Central memory CD8-positive, alpha-beta T cell (primary cell): ENCODE measurements around the gene OXSR1.

ENCODE experiments used
- ATAC-seq: fragments of 150-1000 bp; cut with Tn5 transposase; replicated peaks from 2 replicates; pipeline ENCODE4 v1.10.0; 2022; ENCODE audit warnings: mild to moderate bottlenecking, moderate FRiP score, moderate number of reproducible peaks; ENCODE audit not compliant: poor library complexity, severe bottlenecking; ENCODE audit errors: extremely low read depth
- DNase-seq, 2 donors: peaks; one replicate each; pipeline ENCODE4 v3.0.0; 2021; ENCODE audit warnings: low spot score in 2 of 2
- H3K27ac Mint-ChIP-seq: one replicate; pipeline ENCODE4 v1.8.0; 2022; ENCODE audit warnings: low read depth, mild to moderate bottlenecking, moderate library complexity, mixed read lengths
- H3K27me3 Mint-ChIP-seq: one replicate; pipeline ENCODE4 v1.8.0; 2022; ENCODE audit warnings: mixed read lengths
- H3K36me3 Mint-ChIP-seq: one replicate; pipeline ENCODE4 v1.8.0; 2022; ENCODE audit warnings: mild to moderate bottlenecking, moderate library complexity, mixed read lengths; ENCODE audit not compliant: insufficient read depth
- H3K4me1 Mint-ChIP-seq: one replicate; pipeline ENCODE4 v1.8.0; 2022; ENCODE audit warnings: mixed read lengths
- H3K4me3 Mint-ChIP-seq: one replicate; pipeline ENCODE4 v1.8.0; 2022; ENCODE audit warnings: mild to moderate bottlenecking, moderate library complexity, mixed read lengths
- H3K9me3 Mint-ChIP-seq: one replicate; pipeline ENCODE4 v1.8.0; 2022; ENCODE audit warnings: mixed read lengths

OXSR1 gene

GRCh38 chr3:38121832-38122461 lies 43.4 kb upstream of the OXSR1 start:
- Mint-ChIP-seq H3K9me3 (no peaks in the 10 kb centered on the region), H3K4me3 (no peak overlapping the region), H3K4me1 (peaks cover 31% of the 10 kb centered on the region), H3K27ac (no peak overlapping the region), H3K27me3 (no peaks in the 10 kb centered on the region), H3K36me3 (peaks cover 40% of the 10 kb centered on the region)
- DNase-seq (no peak), ATAC-seq (no peak)

- peaks cover 30% of the 10 kb centered on the region for H3K4me1 Mint-ChIP-seq
- peaks cover 45% of the 10 kb centered on the region for H3K36me3 Mint-ChIP-seq
These were observed 42.5 kb upstream of the OXSR1 start for GRCh38 chr3:38122712-38123290.

GRCh38 chr3:38124324-38125122 lies 40.8 kb upstream of the OXSR1 start:
- Mint-ChIP-seq H3K4me3 (no peak overlapping the region), H3K9me3 (no peaks in the 10 kb centered on the region), H3K4me1 (peaks cover 22% of the 10 kb centered on the region), H3K36me3 (peaks cover 53% of the 10 kb centered on the region), H3K27me3 (no peaks in the 10 kb centered on the region), H3K27ac (no peak overlapping the region)
- ATAC-seq (no peak), DNase-seq (no peak)

More at GRCh38 chr3:38122712-38123290, 42.5 kb upstream of the OXSR1 start:
- H3K4me3 Mint-ChIP-seq, result no peak overlapping the region
- no peak overlapping the region for H3K27ac Mint-ChIP-seq
- H3K9me3 Mint-ChIP-seq, result no peaks in the 10 kb centered on the region
- ATAC-seq (no peak), DNase-seq (peak in 1 of 2 donors; percentile 8)
- H3K27me3 Mint-ChIP-seq, result no peaks in the 10 kb centered on the region

GRCh38 chr3:38125305-38126120 lies 39.8 kb upstream of the OXSR1 start:
- Mint-ChIP-seq H3K27ac (peak overlapping the region; percentile 38), H3K36me3 (peaks cover 56% of the 10 kb centered on the region), H3K4me3 (no peak overlapping the region), H3K9me3 (no peaks in the 10 kb centered on the region), H3K27me3 (no peaks in the 10 kb centered on the region), H3K4me1 (peaks cover 29% of the 10 kb centered on the region)
- DNase-seq (peak in 1 of 2 donors; percentile 9), ATAC-seq (no peak)

GRCh38 chr3:38126121-38126892 lies 39.0 kb upstream of the OXSR1 start:
- Mint-ChIP-seq H3K9me3 (no peaks in the 10 kb centered on the region), H3K27ac (peak overlapping the region; percentile 38), H3K4me1 (peaks cover 29% of the 10 kb centered on the region), H3K27me3 (no peaks in the 10 kb centered on the region), H3K4me3 (no peak overlapping the region), H3K36me3 (peaks cover 61% of the 10 kb centered on the region)
- DNase-seq (peak in 1 of 2 donors; percentile 11), ATAC-seq (no peak)

GRCh38 chr3:38127611-38128302 lies 37.6 kb upstream of the OXSR1 start:
- Mint-ChIP-seq H3K27ac (peak overlapping the region; percentile 35), H3K9me3 (no peaks in the 10 kb centered on the region), H3K27me3 (no peaks in the 10 kb centered on the region), H3K4me1 (peaks cover 40% of the 10 kb centered on the region), H3K4me3 (no peak overlapping the region), H3K36me3 (peaks cover 58% of the 10 kb centered on the region)
- ATAC-seq (no peak), DNase-seq (no peak)

GRCh38 chr3:38128303-38128655 lies 37.1 kb upstream of the OXSR1 start:
- Mint-ChIP-seq H3K27ac (no peak overlapping the region), H3K4me1 (peaks cover 44% of the 10 kb centered on the region), H3K36me3 (peaks cover 55% of the 10 kb centered on the region), H3K4me3 (no peak overlapping the region), H3K27me3 (no peaks in the 10 kb centered on the region), H3K9me3 (no peaks in the 10 kb centered on the region)
- peak in 1 of 2 donors; percentile 11 for DNase-seq
- no peak for ATAC-seq

GRCh38 chr3:38129058-38129457 lies 36.3 kb upstream of the OXSR1 start:
- Mint-ChIP-seq H3K27ac (no peak overlapping the region), H3K36me3 (peaks cover 54% of the 10 kb centered on the region), H3K27me3 (no peaks in the 10 kb centered on the region), H3K4me3 (no peak overlapping the region), H3K4me1 (peaks cover 46% of the 10 kb centered on the region), H3K9me3 (no peaks in the 10 kb centered on the region)
- DNase-seq (peak in 1 of 2 donors; percentile 7), ATAC-seq (no peak)

- H3K4me3 Mint-ChIP-seq, result no peak overlapping the region
- H3K27me3 Mint-ChIP-seq, result no peaks in the 10 kb centered on the region
- H3K27ac Mint-ChIP-seq, result peak overlapping the region; percentile 22
- DNase-seq (no peak), ATAC-seq (no peak)
- H3K36me3 Mint-ChIP-seq, result peaks cover 43% of the 10 kb centered on the region
- H3K4me1 Mint-ChIP-seq, result peaks cover 48% of the 10 kb centered on the region
- no peaks in the 10 kb centered on the region for H3K9me3 Mint-ChIP-seq
These were observed 34.7 kb upstream of the OXSR1 start for GRCh38 chr3:38130631-38131065.

- Mint-ChIP-seq H3K36me3 (peaks cover 33% of the 10 kb centered on the region), H3K27ac (peak overlapping the region; percentile 41), H3K27me3 (no peaks in the 10 kb centered on the region), H3K4me3 (no peak overlapping the region), H3K9me3 (no peaks in the 10 kb centered on the region), H3K4me1 (peaks cover 54% of the 10 kb centered on the region)
- DNase-seq (no peak), ATAC-seq (no peak)
These were observed 33.5 kb upstream of the OXSR1 start for GRCh38 chr3:38131621-38132369.

GRCh38 chr3:38133209-38133556 lies 32.2 kb upstream of the OXSR1 start:
- no peaks in the 10 kb centered on the region for H3K27me3 Mint-ChIP-seq
- H3K4me1 Mint-ChIP-seq, result peaks cover 68% of the 10 kb centered on the region
- H3K9me3 Mint-ChIP-seq, result no peaks in the 10 kb centered on the region
- no peak for ATAC-seq
- DNase-seq, result no peak
- H3K4me3 Mint-ChIP-seq, result no peak overlapping the region
- H3K36me3 Mint-ChIP-seq, result peaks cover 28% of the 10 kb centered on the region
- no peak overlapping the region for H3K27ac Mint-ChIP-seq
